H1 (cell line): Measurements from ENCODE around the gene RNU1-4. TPM values are rescaled to one million over a fixed set of nuclear protein-coding genes. Genes with fewer than 3 reads are reported as not detected.
"Not testable (repeated sequence)": the region's sequence is repeated elsewhere in the genome, so short reads cannot be mapped to it uniquely, and the experiment has no call there.

Source experiments
- CTCF ChIA-PET: fragments of 300-600 bp; sonication (Branson Sonifier 250); formaldehyde crosslinking; loops from one replicate; lab custom pipeline; 2021; ENCODE audit not compliant: partially characterized antibody; lab: Charles Lee
- POLR2A ChIA-PET: fragments of 300-600 bp; sonication (Branson Sonifier 250); formaldehyde crosslinking; loops from one replicate; lab custom pipeline; 2021; ENCODE audit warnings: inconsistent platforms; ENCODE audit not compliant: partially characterized antibody; lab: Charles Lee
- DNase-seq, 2 experiments: peaks; one replicate each; pipeline versions ENCODE4 v3.0.0 to v3.0.0-alpha.2; 2010 to 2022; ENCODE audit warnings: low spot score in 2 of 2, low read depth in 1 of 2, mixed read lengths in 1 of 2
- FAIRE-seq: peaks from 2 replicates; lab custom pipeline; 2011; peaks lifted over from hg19 to GRCh38; lab: Jason Lieb, UNC
- H2AFZ ChIP-seq: 2 replicates; pipeline ENCODE4 v1.8.1; 2012; ENCODE audit warnings: low read length, inconsistent platforms
- H2AK5ac ChIP-seq: 2 replicates; pipeline ENCODE4 v1.6.1; 2013; ENCODE audit warnings: low read depth, low read length
- H2BK120ac ChIP-seq: replicated peaks from 2 replicates; pipeline ENCODE3; 2013; ENCODE audit warnings: low read depth, low read length, inconsistent platforms
- H2BK12ac ChIP-seq: 2 replicates; pipeline ENCODE4 v1.6.1; 2013; ENCODE audit warnings: low read depth, low read length
- H2BK15ac ChIP-seq: 2 replicates; pipeline ENCODE4 v1.6.1; 2013; ENCODE audit warnings: low read length
- H2BK20ac ChIP-seq: 2 replicates; pipeline ENCODE4 v1.6.1; 2013; ENCODE audit warnings: low read length
- H2BK5ac ChIP-seq: 2 replicates; pipeline ENCODE4 v1.6.1; 2013; ENCODE audit warnings: low read depth, low read length
- H3K14ac ChIP-seq: 2 replicates; pipeline ENCODE4 v1.6.1; 2013; ENCODE audit warnings: inconsistent platforms; ENCODE audit not compliant: insufficient read length
- H3K18ac ChIP-seq: 2 replicates; pipeline ENCODE4 v1.6.1; 2013; ENCODE audit warnings: low read length; ENCODE audit errors: extremely low read depth
- H3K23ac ChIP-seq: 2 replicates; pipeline ENCODE4 v1.6.1; 2013; ENCODE audit warnings: inconsistent platforms; ENCODE audit not compliant: insufficient read length
- H3K23me2 ChIP-seq: 2 replicates; pipeline ENCODE4 v1.6.1; 2013; ENCODE audit warnings: low read depth, low read length
- H3K27ac ChIP-seq: 2 replicates; pipeline ENCODE4 v1.6.1; 2011; ENCODE audit warnings: low read depth, low read length, inconsistent platforms
- H3K27me3 ChIP-seq, 4 experiments: replicated peaks in 1 of 4; 1 replicate in 1 of 4; 2 replicates in 3 of 4; pipeline versions ENCODE4 v1.6.1 to v1.8.1; 2011 to 2013; ENCODE audit warnings: low read length in 3 of 4, mild to moderate bottlenecking in 3 of 4, inconsistent platforms in 2 of 4, mixed read lengths in 2 of 4, moderate library complexity in 1 of 4; ENCODE audit not compliant: control insufficient read depth in 3 of 4, insufficient read depth in 3 of 4; ENCODE audit errors: extremely low read depth in 1 of 4
- H3K36me3 ChIP-seq, 4 experiments: 2 replicates each; pipeline versions ENCODE4 v1.6.1 to v1.8.1; 2011 to 2013; ENCODE audit warnings: mild to moderate bottlenecking in 4 of 4, low read length in 3 of 4, moderate library complexity in 2 of 4, control low read depth in 1 of 4, inconsistent platforms in 1 of 4; ENCODE audit not compliant: insufficient read depth in 4 of 4, control insufficient read depth in 2 of 4
- H3K4ac ChIP-seq: replicated peaks from 2 replicates; pipeline ENCODE3; 2013; ENCODE audit warnings: low read length, low read depth, mixed read lengths, inconsistent platforms; ENCODE audit not compliant: insufficient read length
- H3K4me1 ChIP-seq, 4 experiments: replicated peaks in 1 of 4; 1 replicate in 1 of 4; 2 replicates in 3 of 4; pipeline versions ENCODE4 v1.6.1 to v1.8.1; 2011 to 2013; ENCODE audit warnings: low read length in 3 of 4, inconsistent platforms in 2 of 4, mixed read lengths in 1 of 4; ENCODE audit not compliant: insufficient read depth in 4 of 4, control insufficient read depth in 3 of 4
- H3K4me2 ChIP-seq, 2 experiments: 2 replicates each; pipeline versions ENCODE4 v1.6.1 to v1.8.1; 2011 to 2013; ENCODE audit warnings: low read depth in 2 of 2, low read length in 2 of 2, control low read depth in 1 of 2, inconsistent platforms in 1 of 2, mild to moderate bottlenecking in 1 of 2; ENCODE audit not compliant: insufficient read depth in 1 of 2
- H3K4me3 ChIP-seq, 4 experiments: fragments of 200-600, 300-600 bp in 1 of 4; sonication (generic), shearing (Covaris generic), sonication (Bioruptor Twin) in 1 of 4; 2 replicates each; pipeline versions ENCODE4 v1.5.1 to v1.8.1; 2011 to 2016; ENCODE audit warnings: low read length in 4 of 4, low read depth in 3 of 4, control low read depth in 2 of 4, inconsistent platforms in 2 of 4, mild to moderate bottlenecking in 2 of 4, mixed read lengths in 1 of 4, moderate library complexity in 1 of 4; ENCODE audit not compliant: insufficient read depth in 2 of 4; ENCODE audit errors: extremely low read depth in 1 of 4
- H3K56ac ChIP-seq: replicated peaks from 2 replicates; pipeline ENCODE3; 2013; ENCODE audit warnings: low read depth, mild to moderate bottlenecking, mixed read lengths, low read length, inconsistent platforms; ENCODE audit not compliant: insufficient read length
- H3K79me1 ChIP-seq: 2 replicates; pipeline ENCODE4 v1.6.1; 2013; ENCODE audit warnings: low read depth, low read length, control low read depth
- H3K79me2 ChIP-seq, 2 experiments: 2 replicates each; pipeline versions ENCODE4 v1.6.1 to v1.8.1; 2012 to 2013; ENCODE audit warnings: low read length in 2 of 2, mild to moderate bottlenecking in 2 of 2, inconsistent platforms in 1 of 2; ENCODE audit not compliant: insufficient read depth in 2 of 2, control insufficient read depth in 1 of 2
- H3K9ac ChIP-seq, 4 experiments: replicated peaks in 1 of 4; 1 replicate in 1 of 4; 2 replicates in 3 of 4; pipeline versions ENCODE4 v1.6.1 to v1.8.1; 2011 to 2013; ENCODE audit warnings: low read depth in 3 of 4, low read length in 3 of 4, control low read depth in 2 of 4, mild to moderate bottlenecking in 2 of 4, moderate library complexity in 2 of 4, inconsistent platforms in 1 of 4; ENCODE audit errors: extremely low read depth in 1 of 4
- H3K9me3 ChIP-seq, 2 experiments: 2 replicates each; pipeline versions ENCODE4 v1.6.1 to v1.8.1; 2012 to 2013; ENCODE audit warnings: mild to moderate bottlenecking in 2 of 2, moderate library complexity in 2 of 2, control low read depth in 1 of 2, inconsistent platforms in 1 of 2, low read depth in 1 of 2, low read length in 1 of 2, mixed read lengths in 1 of 2; ENCODE audit not compliant: insufficient read depth in 2 of 2
- H4K20me1 ChIP-seq, 2 experiments: replicated peaks in 1 of 2; 2 replicates each; pipeline versions ENCODE3 to v1.8.1; 2011 to 2013; ENCODE audit warnings: inconsistent platforms in 2 of 2, low read length in 2 of 2, mild to moderate bottlenecking in 1 of 2; ENCODE audit not compliant: insufficient read depth in 2 of 2, control insufficient read depth in 1 of 2
- H4K5ac ChIP-seq: 2 replicates; pipeline ENCODE4 v1.6.1; 2013; ENCODE audit warnings: low read length, low read depth, mixed read lengths, inconsistent platforms; ENCODE audit not compliant: insufficient read length
- H4K8ac ChIP-seq: 2 replicates; pipeline ENCODE4 v1.8.0; 2013; ENCODE audit warnings: mild to moderate bottlenecking, moderate library complexity, low read length, inconsistent platforms; ENCODE audit not compliant: insufficient read depth; ENCODE audit errors: extremely low read depth
- H4K91ac ChIP-seq: replicated peaks from 2 replicates; pipeline ENCODE3; 2013; ENCODE audit warnings: low read length, mixed read lengths, inconsistent platforms; ENCODE audit not compliant: insufficient read length
- WGBS, 2 experiments: shearing (Covaris generic) in 1 of 2; methylation state at CpG; one replicate each; pipeline versions ENCODE4 v1.1.6 to v1.1.7; 2013 to 2015; ENCODE audit warnings: low lambda C conversion rate in 2 of 2, mixed read lengths in 2 of 2, inconsistent platforms in 1 of 2, low coverage in 1 of 2, missing lambda C conversion rate in 1 of 2; ENCODE audit not compliant: insufficient replicate concordance in 2 of 2, insufficient coverage in 1 of 2, insufficient read length in 1 of 2; ENCODE audit errors: extremely low coverage in 1 of 2, missing lambda C conversion rate in 1 of 2; 5-methylcytosine and 5-hydroxymethylcytosine counted together
- polyA plus RNA-seq, 7 experiments: library from polyadenylated mRNA; depleted of rRNA in 3 of 7; stranded (reverse) in 5 of 7; unstranded in 2 of 7; fragments of >200 nt in 5 of 7; fragments of 200-250 nt in 2 of 7; gene quantifications; 1 replicate in 5 of 7; 2 replicates in 1 of 7; 4 replicates in 1 of 7; pipeline versions ENCODE4 v1.2.1 to v1.2.3, GENCODE V29; 2011 to 2013; ENCODE audit warnings: missing spikeins in 2 of 7, mixed read lengths in 2 of 7
- total RNA-seq: library from RNA; stranded (reverse); fragmentation: NEBNext Ultra II Directional; extraction: Animal tissue kit (Norgen Biotek cat#: 25700); gene quantifications from 2 replicates; pipeline ENCODE4 v1.2.1, GENCODE V29; 2021

The RNU1-4 gene
- total and polyA plus RNA-seq, 2 of the 8 experiments (the other 6 are each of a cell fraction or from before 2014, with no cell fraction given): 145 to 1,303 TPM

DNA sequence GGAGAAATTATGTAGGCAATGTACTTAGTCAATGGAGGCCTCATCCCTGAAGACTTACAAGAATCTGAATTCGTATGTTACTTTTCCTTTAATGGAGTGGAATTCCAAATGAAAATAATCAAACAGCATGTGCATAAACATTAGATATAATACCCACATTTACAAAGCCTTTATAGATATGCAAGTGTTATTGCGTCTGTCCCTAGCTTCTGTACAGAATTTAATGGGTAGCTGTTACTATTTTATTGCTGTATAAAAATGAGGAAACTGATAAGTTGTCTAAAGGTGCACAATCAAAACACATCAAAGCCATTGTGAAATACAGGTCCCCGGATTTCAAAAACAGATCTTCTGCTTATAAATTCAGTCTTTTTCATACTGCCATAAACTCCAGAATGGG is 12.5 kb downstream of the RNU1-4 start:
- H3K79me2 ChIP-seq, H3K4me3 ChIP-seq, H3K23me2 ChIP-seq, H3K27ac ChIP-seq, POLR2A ChIA-PET, H4K5ac ChIP-seq, H3K9ac ChIP-seq, H2BK5ac ChIP-seq, DNase-seq, H2BK15ac ChIP-seq, H3K56ac ChIP-seq, H4K20me1 ChIP-seq, H3K4me1 ChIP-seq, H4K8ac ChIP-seq, H3K36me3 ChIP-seq, H3K18ac ChIP-seq, H3K23ac ChIP-seq, H3K79me1 ChIP-seq, H4K91ac ChIP-seq, H3K27me3 ChIP-seq, H3K4me2 ChIP-seq, H2BK20ac ChIP-seq, H3K14ac ChIP-seq, H2AK5ac ChIP-seq, H2AFZ ChIP-seq, H2BK12ac ChIP-seq, H3K9me3 ChIP-seq, H2BK120ac ChIP-seq, CTCF ChIA-PET, FAIRE-seq, H3K4ac ChIP-seq: not testable (repeated sequence)
- WGBS, 2 experiments: no CpG with 5 or more reads among the region's 3 CpGs

DNA sequence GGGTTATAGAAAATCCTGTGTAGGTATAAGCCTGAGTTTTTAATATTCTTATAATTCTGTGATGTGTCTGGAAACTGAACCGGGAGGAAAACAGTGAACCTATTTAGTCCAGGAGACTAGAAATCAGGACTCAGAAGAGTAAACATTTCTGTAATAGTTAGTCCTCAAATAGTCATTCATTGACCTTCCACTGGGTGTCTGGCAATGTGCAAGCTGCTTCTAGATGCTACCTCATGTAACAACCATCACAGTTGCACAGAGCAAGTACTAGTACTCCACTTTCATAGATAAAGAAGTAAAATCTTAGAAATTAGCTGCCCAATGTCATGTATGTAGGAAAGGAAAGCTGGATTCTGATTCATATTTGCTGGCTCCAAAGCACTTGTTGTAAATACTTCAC is 15.1 kb downstream of the RNU1-4 start:
- DNase-seq, H3K79me1 ChIP-seq, H3K9me3 ChIP-seq, H2AFZ ChIP-seq, H2AK5ac ChIP-seq, H2BK12ac ChIP-seq, H3K4me2 ChIP-seq, H2BK20ac ChIP-seq, H2BK120ac ChIP-seq, H4K8ac ChIP-seq, H3K14ac ChIP-seq, H3K27me3 ChIP-seq, H3K79me2 ChIP-seq, POLR2A ChIA-PET, H3K9ac ChIP-seq, H3K27ac ChIP-seq, H3K18ac ChIP-seq, H3K36me3 ChIP-seq, H3K23ac ChIP-seq, H3K4me3 ChIP-seq, FAIRE-seq, H3K23me2 ChIP-seq, CTCF ChIA-PET, H3K56ac ChIP-seq, H2BK15ac ChIP-seq, H4K5ac ChIP-seq, H3K4ac ChIP-seq, H3K4me1 ChIP-seq, H4K20me1 ChIP-seq, H2BK5ac ChIP-seq, H4K91ac ChIP-seq: not testable (repeated sequence)
- whole genome bisulfite sequencing, 2 experiments: no CpG with 5 or more reads among the region's 1 CpG
